Measurements from ENCODE around the gene CCR5. TPM values are rescaled to one million over a fixed set of nuclear protein-coding genes. Genes with fewer than 3 reads are reported as not detected.

Gene CCR5
- total RNA-seq, 1 donor from 2014 or later, result not detected

GRCh38 chr3:46358466-46358865, 12.3 kb upstream of the CCR5 start:
- DNase-seq (ENCODE audit: low read depth), result no peak

GRCh38 chr3:46359733-46360493, 10.8 kb upstream of the CCR5 start:
- peak; percentile 45 for DNase-seq (ENCODE audit: low read depth)

- peak; percentile 47 for DNase-seq (ENCODE audit: low read depth)
These were observed 9.8 kb upstream of the CCR5 start for GRCh38 chr3:46360907-46361306.

- DNase-seq (ENCODE audit: low read depth), result peak; percentile 40
These were observed 9.1 kb upstream of the CCR5 start for GRCh38 chr3:46361408-46362283.

GRCh38 chr3:46365041-46365440, 5.7 kb upstream of the CCR5 start:
- no peak for DNase-seq (ENCODE audit: low read depth)

GRCh38 chr3:46365737-46366524, 4.8 kb upstream of the CCR5 start:
- no peak for DNase-seq (ENCODE audit: low read depth)

GRCh38 chr3:46367811-46368210, 2.9 kb upstream of the CCR5 start:
- no peak for DNase-seq (ENCODE audit: low read depth)

GRCh38 chr3:46368569-46368968, 2.2 kb upstream of the CCR5 start:
- peak; percentile 60 for DNase-seq (ENCODE audit: low read depth)

GRCh38 chr3:46369151-46369550, 1.6 kb upstream of the CCR5 start:
- DNase-seq (ENCODE audit: low read depth), result no peak

- DNase-seq (ENCODE audit: low read depth), result no peak
These were observed 1.0 kb upstream of the CCR5 start for GRCh38 chr3:46369675-46370132.

- DNase-seq (ENCODE audit: low read depth), result peak; percentile 13
These were observed 984 bp downstream of the CCR5 start for GRCh38 chr3:46371519-46372340.

GRCh38 chr3:46372492-46373359, 2.0 kb downstream of the CCR5 start:
- DNase-seq (ENCODE audit: low read depth), result peak; percentile 56

GRCh38 chr3:46374755-46375154, 4.0 kb downstream of the CCR5 start:
- DNase-seq (ENCODE audit: low read depth), result no peak

- no peak for DNase-seq (ENCODE audit: low read depth)
These were observed 4.5 kb downstream of the CCR5 start for GRCh38 chr3:46375218-46375617.

- no peak for DNase-seq (ENCODE audit: low read depth)
These were observed 5.1 kb downstream of the CCR5 start for GRCh38 chr3:46375814-46376213.

GRCh38 chr3:46378426-46378942, 7.7 kb downstream of the CCR5 start:
- DNase-seq (ENCODE audit: low read depth), result peak; percentile 76

GRCh38 chr3:46380471-46381221, 9.9 kb downstream of the CCR5 start:
- peak; percentile 67 for DNase-seq (ENCODE audit: low read depth)

- no peak for DNase-seq (ENCODE audit: low read depth)
These were observed 10.9 kb downstream of the CCR5 start for GRCh38 chr3:46381625-46382024.

All from myocyte (in vitro differentiated cells).